Measurements from ENCODE around the gene PIEZO2.

GRCh38 chr18:11050966-11051365 lies 98.4 kb downstream of the PIEZO2 start:
- no peak for TF ChIP-seq ZNF70 (CRISPR knock-in tag; IDR thresholded peaks at IDR 0.05)
- TF ChIP-seq, protein P1, sequence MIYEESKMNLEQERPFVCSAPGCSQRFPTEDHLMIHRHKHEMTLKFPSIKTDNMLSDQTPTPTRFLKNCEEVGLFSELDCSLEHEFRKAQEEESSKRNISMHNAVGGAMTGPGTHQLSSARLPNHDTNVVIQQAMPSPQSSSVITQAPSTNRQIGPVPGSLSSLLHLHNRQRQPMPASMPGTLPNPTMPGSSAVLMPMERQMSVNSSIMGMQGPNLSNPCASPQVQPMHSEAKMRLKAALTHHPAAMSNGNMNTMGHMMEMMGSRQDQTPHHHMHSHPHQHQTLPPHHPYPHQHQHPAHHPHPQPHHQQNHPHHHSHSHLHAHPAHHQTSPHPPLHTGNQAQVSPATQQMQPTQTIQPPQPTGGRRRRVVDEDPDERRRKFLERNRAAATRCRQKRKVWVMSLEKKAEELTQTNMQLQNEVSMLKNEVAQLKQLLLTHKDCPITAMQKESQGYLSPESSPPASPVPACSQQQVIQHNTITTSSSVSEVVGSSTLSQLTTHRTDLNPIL (CRISPR knock-in tag; IDR thresholded peaks at IDR 0.05; ENCODE audit: low read depth), result no peak
- TF ChIP-seq ARNTL (CRISPR knock-in tag; IDR thresholded peaks at IDR 0.05; ENCODE audit: borderline replicate concordance, low read depth), result no peak
- TF ChIP-seq, protein P2, sequence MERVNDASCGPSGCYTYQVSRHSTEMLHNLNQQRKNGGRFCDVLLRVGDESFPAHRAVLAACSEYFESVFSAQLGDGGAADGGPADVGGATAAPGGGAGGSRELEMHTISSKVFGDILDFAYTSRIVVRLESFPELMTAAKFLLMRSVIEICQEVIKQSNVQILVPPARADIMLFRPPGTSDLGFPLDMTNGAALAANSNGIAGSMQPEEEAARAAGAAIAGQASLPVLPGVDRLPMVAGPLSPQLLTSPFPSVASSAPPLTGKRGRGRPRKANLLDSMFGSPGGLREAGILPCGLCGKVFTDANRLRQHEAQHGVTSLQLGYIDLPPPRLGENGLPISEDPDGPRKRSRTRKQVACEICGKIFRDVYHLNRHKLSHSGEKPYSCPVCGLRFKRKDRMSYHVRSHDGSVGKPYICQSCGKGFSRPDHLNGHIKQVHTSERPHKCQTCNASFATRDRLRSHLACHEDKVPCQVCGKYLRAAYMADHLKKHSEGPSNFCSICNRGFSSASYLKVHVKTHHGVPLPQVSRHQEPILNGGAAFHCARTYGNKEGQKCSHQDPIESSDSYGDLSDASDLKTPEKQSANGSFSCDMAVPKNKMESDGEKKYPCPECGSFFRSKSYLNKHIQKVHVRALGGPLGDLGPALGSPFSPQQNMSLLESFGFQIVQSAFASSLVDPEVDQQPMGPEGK (CRISPR knock-in tag; IDR thresholded peaks at IDR 0.05; ENCODE audit: borderline replicate concordance), result no peak
- no peak for TF ChIP-seq RARB (CRISPR knock-in tag; IDR thresholded peaks at IDR 0.05)
- no peak for TF ChIP-seq ZNF8 (CRISPR knock-in tag; IDR thresholded peaks at IDR 0.05)
- no peak for TF ChIP-seq ZFP30 (CRISPR knock-in tag; IDR thresholded peaks at IDR 0.05)
- TF ChIP-seq ZFP3 (CRISPR knock-in tag; IDR thresholded peaks at IDR 0.05), result no peak
- no peak for TF ChIP-seq TOX (CRISPR knock-in tag; IDR thresholded peaks at IDR 0.05; ENCODE audit: borderline replicate concordance)
- TF ChIP-seq TCF4 (CRISPR knock-in tag; IDR thresholded peaks at IDR 0.05; ENCODE audit: borderline replicate concordance), result no peak

Measured in SK-N-SH treated with all-trans-retinoic acid at 6 μM for 48 hours (cell line).